ENCODE results near the gene RHNO1. TPM values are rescaled to one million over a fixed set of nuclear protein-coding genes. Genes with fewer than 3 reads are reported as not detected.
"Not testable (repeated sequence)": the region's sequence is repeated elsewhere in the genome, so short reads cannot be mapped to it uniquely, and the experiment has no call there.

RHNO1 gene
- total RNA-seq, 1 donor from 2014 or later: 7.1 TPM

- DNase-seq (ENCODE audit: low spot score): no peak
Measured at GRCh38 chr12:2858334-2858733, 18.7 kb upstream of the RHNO1 start.

GRCh38 chr12:2858944-2859421 lies 18.0 kb upstream of the RHNO1 start:
- DNase-seq (ENCODE audit: low spot score): no peak

- no peak for DNase-seq (ENCODE audit: low spot score)
Measured at GRCh38 chr12:2860170-2860569, 16.9 kb upstream of the RHNO1 start.

- no peak for DNase-seq (ENCODE audit: low spot score)
Measured at GRCh38 chr12:2862876-2863275, 14.1 kb upstream of the RHNO1 start.

GRCh38 chr12:2863402-2863801 lies 13.6 kb upstream of the RHNO1 start:
- DNase-seq (ENCODE audit: low spot score): not testable (repeated sequence)

GRCh38 chr12:2864198-2864597 lies 12.8 kb upstream of the RHNO1 start:
- DNase-seq (ENCODE audit: low spot score): no peak

GRCh38 chr12:2868986-2869632 lies 7.9 kb upstream of the RHNO1 start:
- not testable (repeated sequence) for DNase-seq (ENCODE audit: low spot score)

GRCh38 chr12:2876431-2877046 lies 484 bp upstream of the RHNO1 start:
- no peak for DNase-seq (ENCODE audit: low spot score)

- DNase-seq (ENCODE audit: low spot score): peak; percentile 47
Measured at GRCh38 chr12:2877953-2878732, 1.1 kb downstream of the RHNO1 start.

- no peak for DNase-seq (ENCODE audit: low spot score)
Measured at GRCh38 chr12:2879853-2880252, 2.8 kb downstream of the RHNO1 start.

GRCh38 chr12:2884810-2885209 lies 7.8 kb downstream of the RHNO1 start:
- DNase-seq (ENCODE audit: low spot score): no peak

- no peak for DNase-seq (ENCODE audit: low spot score)
Measured at GRCh38 chr12:2886768-2887450, 9.9 kb downstream of the RHNO1 start.

- no peak for DNase-seq (ENCODE audit: low spot score)
Measured at GRCh38 chr12:2890001-2890387, 13.0 kb downstream of the RHNO1 start.

- DNase-seq (ENCODE audit: low spot score): peak; percentile 100
Measured at GRCh38 chr12:2890388-2891239, 13.6 kb downstream of the RHNO1 start, which contains the start of gene TULP3. TSS of gene TULP3 (plus strand) at chr12:2890891. CDS start at chr12:2890948, 57 bp downstream.

GRCh38 chr12:2891240-2892053 lies 14.4 kb downstream of the RHNO1 start:
- DNase-seq (ENCODE audit: low spot score): peak; percentile 92

- DNase-seq (ENCODE audit: low spot score): no peak
Measured at GRCh38 chr12:2892246-2892645, 15.2 kb downstream of the RHNO1 start.

GRCh38 chr12:2893007-2893406 lies 16.0 kb downstream of the RHNO1 start:
- DNase-seq (ENCODE audit: low spot score): no peak

GRCh38 chr12:2895051-2895451 lies 18.0 kb downstream of the RHNO1 start:
- no peak for DNase-seq (ENCODE audit: low spot score)

- no peak for DNase-seq (ENCODE audit: low spot score)
Measured at GRCh38 chr12:2895511-2895910, 18.5 kb downstream of the RHNO1 start.

- no peak for DNase-seq (ENCODE audit: low spot score)
Measured at GRCh38 chr12:2897418-2897817, 20.4 kb downstream of the RHNO1 start.

Data from mesenteric fat pad (tissue), 1 donor.